SK-N-SH (cell line): ENCODE results near the gene RNF145. TPM values are rescaled to one million over a fixed set of nuclear protein-coding genes. Genes with fewer than 3 reads are reported as not detected.

Source experiments
- CTCF ChIA-PET: fragments of 300-600, 350-600 bp; formaldehyde crosslinking; extraction: SDS; loops from one replicate; lab custom pipeline; 2021; lab: Yijun Ruan, JAX
- POLR2A ChIA-PET: fragments of 350-600 bp; sonication (Branson Sonifier 250); formaldehyde crosslinking; extraction: SDS; loops from one replicate; lab custom pipeline; 2020; ENCODE audit warnings: antibody characterized with exemption, inconsistent platforms; lab: Yijun Ruan, JAX
- DNase-seq: peaks from one replicate; pipeline ENCODE4 v3.0.0; 2012
- H2AFZ ChIP-seq: fragments of 200-600 bp; sonication (generic); 2 replicates; pipeline ENCODE4 v1.8.1; 2016; ENCODE audit warnings: antibody characterized with exemption, mild to moderate bottlenecking, low read depth
- H3F3A ChIP-seq: fragments of 200-600 bp; sonication (generic); replicated peaks from 2 replicates; pipeline ENCODE3; 2016; ENCODE audit warnings: antibody characterized with exemption, mild to moderate bottlenecking; ENCODE audit not compliant: insufficient read depth
- H3K27ac ChIP-seq, 2 experiments: fragments of 200-500 bp in 1 of 2; fragments of 200-600 bp in 1 of 2; sonication (Bioruptor generic) in 1 of 2; sonication (generic), shearing (Covaris generic) in 1 of 2; 2 replicates each; pipeline versions ENCODE4 v1.5.1 to v1.6.1; 2014 to 2016; ENCODE audit warnings: low read depth in 2 of 2, inconsistent platforms in 1 of 2, low read length in 1 of 2, mild to moderate bottlenecking in 1 of 2, mixed read lengths in 1 of 2
- H3K27me3 ChIP-seq: fragments of 200-600 bp; sonication (generic), shearing (Covaris generic); 2 replicates; pipeline ENCODE4 v1.6.1; 2016; ENCODE audit warnings: mixed run types; ENCODE audit not compliant: insufficient read depth
- H3K36me3 ChIP-seq, 2 experiments: fragments of 200-500 bp in 1 of 2; fragments of 200-600 bp in 1 of 2; sonication (Bioruptor generic) in 1 of 2; sonication (generic) in 1 of 2; replicated peaks in 1 of 2; 2 replicates each; pipeline versions ENCODE3 to v1.5.1; 2014 to 2016; ENCODE audit warnings: low read length in 1 of 2, mild to moderate bottlenecking in 1 of 2; ENCODE audit not compliant: insufficient read depth in 2 of 2, control insufficient read depth in 1 of 2
- H3K4me1 ChIP-seq, 2 experiments: fragments of 200-500 bp in 1 of 2; fragments of 200-600 bp in 1 of 2; sonication (Bioruptor generic) in 1 of 2; sonication (generic), shearing (Covaris generic) in 1 of 2; 2 replicates each; pipeline versions ENCODE4 v1.5.1 to v1.6.1; 2014 to 2016; ENCODE audit warnings: low read depth in 1 of 2, low read length in 1 of 2, mixed run types in 1 of 2; ENCODE audit not compliant: insufficient read depth in 2 of 2, control insufficient read depth in 1 of 2
- H3K4me2 ChIP-seq: fragments of 200-600 bp; sonication (generic), shearing (Covaris generic); 2 replicates; pipeline ENCODE4 v1.6.1; 2017; ENCODE audit warnings: mixed run types
- H3K4me3 ChIP-seq, 2 experiments: fragments of 200-500 bp in 1 of 2; fragments of 200-600 bp in 1 of 2; sonication (Bioruptor generic) in 1 of 2; sonication (generic), shearing (Covaris generic) in 1 of 2; 2 replicates each; pipeline versions ENCODE4 v1.5.1 to v1.8.1; 2014 to 2016; ENCODE audit warnings: low read depth in 2 of 2, inconsistent platforms in 1 of 2, low read length in 1 of 2, mild to moderate bottlenecking in 1 of 2, mixed read lengths in 1 of 2, moderate library complexity in 1 of 2
- H3K79me2 ChIP-seq: fragments of 200-600 bp; sonication (generic); 2 replicates; pipeline ENCODE4 v1.8.1; 2017; ENCODE audit warnings: mild to moderate bottlenecking; ENCODE audit not compliant: insufficient read depth
- H3K9ac ChIP-seq: fragments of 200-600 bp; sonication (generic); 2 replicates; pipeline ENCODE4 v1.6.1; 2017; ENCODE audit warnings: mixed run types
- H3K9me2 ChIP-seq: fragments of 200-600 bp; sonication (generic); 2 replicates; pipeline ENCODE4 v1.6.1; 2017; ENCODE audit warnings: mixed run types
- H3K9me3 ChIP-seq: fragments of 200-600 bp; sonication (generic); 2 replicates; pipeline ENCODE4 v1.6.1; 2017; ENCODE audit warnings: mixed run types, mild to moderate bottlenecking, moderate library complexity
- H4K20me1 ChIP-seq: fragments of 200-600 bp; sonication (generic); 2 replicates; pipeline ENCODE4 v1.6.1; 2017; ENCODE audit warnings: mild to moderate bottlenecking, mixed run types; ENCODE audit not compliant: insufficient read depth
- CTCF ChIP-seq: fragments of 200-600 bp; sonication (generic); IDR thresholded peaks from 2 replicates; pipeline ENCODE4 v1.6.1; 2017; ENCODE audit warnings: antibody characterized with exemption, mild to moderate bottlenecking, moderate library complexity
- EZH2phosphoT487 ChIP-seq: fragments of 200-600 bp; sonication (generic); IDR thresholded peaks from 2 replicates; pipeline ENCODE4 v1.6.1; 2017; ENCODE audit warnings: low read depth, mixed run types, mild to moderate bottlenecking, antibody characterized with exemption, moderate library complexity, borderline replicate concordance
- FOSL2 ChIP-seq: IDR thresholded peaks from 2 replicates; pipeline ENCODE4 v1.4.0; 2012; ENCODE audit warnings: low read depth, mild to moderate bottlenecking, moderate library complexity, borderline replicate concordance
- GABPA ChIP-seq: IDR thresholded peaks from 2 replicates; pipeline ENCODE4 v1.4.0; 2012; ENCODE audit warnings: low read depth, mild to moderate bottlenecking
- GATA2 ChIP-seq: sonication (generic); formaldehyde crosslinking; IDR thresholded peaks from 2 replicates; pipeline ENCODE4 v1.5.0; 2020; ENCODE audit warnings: mild to moderate bottlenecking, missing genetic modification reagents
- IRF3 ChIP-seq: fragments of 150-350 bp; IDR thresholded peaks from 2 replicates; pipeline ENCODE4 v1.6.1; 2016; ENCODE audit warnings: mild to moderate bottlenecking, low read depth, low read length
- NFIC ChIP-seq: IDR thresholded peaks from 2 replicates; pipeline ENCODE4 v1.4.0; 2012; ENCODE audit warnings: borderline replicate concordance
- POLR2AphosphoS5 ChIP-seq: IDR thresholded peaks from 2 replicates; pipeline ENCODE4 v1.6.1; 2012; ENCODE audit warnings: low read depth, low read length
- RAD21 ChIP-seq: IDR thresholded peaks from 2 replicates; pipeline ENCODE4 v1.6.1; 2012; ENCODE audit warnings: mild to moderate bottlenecking, low read length
- SMC3 ChIP-seq: IDR thresholded peaks from 2 replicates; pipeline ENCODE4 v1.6.1; 2012; ENCODE audit warnings: low read depth, low read length, improper control_type of control experiment
- TCF12 ChIP-seq: IDR thresholded peaks from 2 replicates; pipeline ENCODE4 v1.4.0; 2012
- WGBS: methylation state at CpG from one replicate; pipeline ENCODE4 v1.1.6; 2017; ENCODE audit warnings: low lambda C conversion rate; 5-methylcytosine and 5-hydroxymethylcytosine counted together
- polyA plus RNA-seq, 3 experiments: library from polyadenylated mRNA; depleted of rRNA; stranded (reverse); fragments of >200 nt; gene quantifications; 2 replicates each; pipeline ENCODE4 v1.2.3, GENCODE V29; 2012
- TF ChIP-seq, protein P1 (sequence below): IDR thresholded peaks from 2 replicates; pipeline ENCODE4 v1.4.0; 2012; ENCODE audit warnings: low read depth
- TF ChIP-seq, protein P2 (sequence below): IDR thresholded peaks from 2 replicates; pipeline ENCODE4 v1.4.0; 2012; ENCODE audit warnings: low read depth, borderline replicate concordance
- TF ChIP-seq, protein P3 (sequence below): IDR thresholded peaks from 2 replicates; pipeline ENCODE4; 2012

Gene RNF145
- polyA plus RNA-seq, 1 of the 3 experiments (the other 2 are of a cell fraction), result 36.1 TPM

- H3K9ac ChIP-seq, result no peak overlapping the region
- no peak overlapping the region for H3K4me3 ChIP-seq
- POLR2A ChIA-PET, result no interaction called here
Measured at GRCh38 chr5:159132429-159133040, 76.8 kb downstream of the RNF145 start.

More at GRCh38 chr5:159132429-159133040, 76.8 kb downstream of the RNF145 start:
- no peak overlapping the region for H2AFZ ChIP-seq
- no peaks in the 10 kb centered on the region; the same call in 1 of the 2 replicates for H3K9me3 ChIP-seq
- no peak overlapping the region for H3K27ac ChIP-seq
- TF ChIP-seq FOSL2, result no peak
- TF ChIP-seq EZH2phosphoT487, result no peak
- TF ChIP-seq IRF3, result no peak
- TF ChIP-seq RAD21, result no peak
- TF ChIP-seq GATA2 (CRISPR knock-in tag), result no peak
- TF ChIP-seq, protein P1, sequence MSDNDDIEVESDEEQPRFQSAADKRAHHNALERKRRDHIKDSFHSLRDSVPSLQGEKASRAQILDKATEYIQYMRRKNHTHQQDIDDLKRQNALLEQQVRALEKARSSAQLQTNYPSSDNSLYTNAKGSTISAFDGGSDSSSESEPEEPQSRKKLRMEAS, result no peak
- TF ChIP-seq, protein P2, sequence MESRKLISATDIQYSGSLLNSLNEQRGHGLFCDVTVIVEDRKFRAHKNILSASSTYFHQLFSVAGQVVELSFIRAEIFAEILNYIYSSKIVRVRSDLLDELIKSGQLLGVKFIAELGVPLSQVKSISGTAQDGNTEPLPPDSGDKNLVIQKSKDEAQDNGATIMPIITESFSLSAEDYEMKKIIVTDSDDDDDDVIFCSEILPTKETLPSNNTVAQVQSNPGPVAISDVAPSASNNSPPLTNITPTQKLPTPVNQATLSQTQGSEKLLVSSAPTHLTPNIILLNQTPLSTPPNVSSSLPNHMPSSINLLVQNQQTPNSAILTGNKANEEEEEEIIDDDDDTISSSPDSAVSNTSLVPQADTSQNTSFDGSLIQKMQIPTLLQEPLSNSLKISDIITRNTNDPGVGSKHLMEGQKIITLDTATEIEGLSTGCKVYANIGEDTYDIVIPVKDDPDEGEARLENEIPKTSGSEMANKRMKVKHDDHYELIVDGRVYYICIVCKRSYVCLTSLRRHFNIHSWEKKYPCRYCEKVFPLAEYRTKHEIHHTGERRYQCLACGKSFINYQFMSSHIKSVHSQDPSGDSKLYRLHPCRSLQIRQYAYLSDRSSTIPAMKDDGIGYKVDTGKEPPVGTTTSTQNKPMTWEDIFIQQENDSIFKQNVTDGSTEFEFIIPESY, result no peak
- no peak for TF ChIP-seq CTCF
- no peak for TF ChIP-seq NFIC
- TF ChIP-seq SMC3, result no peak
- no peak for TF ChIP-seq TCF12
- TF ChIP-seq GABPA, result no peak
- TF ChIP-seq, protein P3, sequence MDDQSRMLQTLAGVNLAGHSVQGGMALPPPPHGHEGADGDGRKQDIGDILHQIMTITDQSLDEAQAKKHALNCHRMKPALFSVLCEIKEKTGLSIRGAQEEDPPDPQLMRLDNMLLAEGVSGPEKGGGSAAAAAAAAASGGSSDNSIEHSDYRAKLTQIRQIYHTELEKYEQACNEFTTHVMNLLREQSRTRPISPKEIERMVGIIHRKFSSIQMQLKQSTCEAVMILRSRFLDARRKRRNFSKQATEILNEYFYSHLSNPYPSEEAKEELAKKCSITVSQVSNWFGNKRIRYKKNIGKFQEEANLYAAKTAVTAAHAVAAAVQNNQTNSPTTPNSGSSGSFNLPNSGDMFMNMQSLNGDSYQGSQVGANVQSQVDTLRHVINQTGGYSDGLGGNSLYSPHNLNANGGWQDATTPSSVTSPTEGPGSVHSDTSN, result no peak
- TF ChIP-seq POLR2AphosphoS5, result no peak
- TF ChIP-seq, all 33 proteins: peak for 0
- H3K27me3 ChIP-seq, result no peaks in the 10 kb centered on the region; the same call in 1 of the 2 replicates
- H3K4me1 ChIP-seq, result no peaks in the 10 kb centered on the region; a peak in 2 of 4 replicates
- no peak overlapping the region for H3K4me2 ChIP-seq
- no peaks in the 10 kb centered on the region for H3F3A ChIP-seq
- 62% methylated on average over 5 of the region's 5 CpGs for WGBS
- no peaks in the 10 kb centered on the region for H4K20me1 ChIP-seq
- no peak for DNase-seq
- H3K79me2 ChIP-seq, result no peaks in the 10 kb centered on the region
- H3K9me2 ChIP-seq, result no peaks in the 10 kb centered on the region
- no peaks in the 10 kb centered on the region for H3K36me3 ChIP-seq
- CTCF ChIA-PET, result interaction anchor here (0.6 to 4.3 kb wide), 49 partner anchors 8 to 1804 kb away, joined by 3 to 20 read pairs (median 3); partner anchors contain the start of gene LSM11
